ENCODE measurements around the gene ZNF609.

Gene ZNF609

GRCh38 chr15:64444836-64445235, 15.5 kb upstream of the ZNF609 start:
- no peak for TF ChIP-seq CTCF (IDR thresholded peaks at IDR 0.05; ENCODE audit: insufficient read depth, missing control alignments)
- DNase-seq (ENCODE audit: insufficient read length, low spot score) (no peak), FAIRE-seq (no peak)

- FAIRE-seq (no peak), DNase-seq (ENCODE audit: insufficient read length, low spot score) (no peak)
- no peak for TF ChIP-seq CTCF (IDR thresholded peaks at IDR 0.05; ENCODE audit: insufficient read depth, missing control alignments)
Observed at GRCh38 chr15:64447536-64448315, 12.7 kb upstream of the ZNF609 start.

DNA sequence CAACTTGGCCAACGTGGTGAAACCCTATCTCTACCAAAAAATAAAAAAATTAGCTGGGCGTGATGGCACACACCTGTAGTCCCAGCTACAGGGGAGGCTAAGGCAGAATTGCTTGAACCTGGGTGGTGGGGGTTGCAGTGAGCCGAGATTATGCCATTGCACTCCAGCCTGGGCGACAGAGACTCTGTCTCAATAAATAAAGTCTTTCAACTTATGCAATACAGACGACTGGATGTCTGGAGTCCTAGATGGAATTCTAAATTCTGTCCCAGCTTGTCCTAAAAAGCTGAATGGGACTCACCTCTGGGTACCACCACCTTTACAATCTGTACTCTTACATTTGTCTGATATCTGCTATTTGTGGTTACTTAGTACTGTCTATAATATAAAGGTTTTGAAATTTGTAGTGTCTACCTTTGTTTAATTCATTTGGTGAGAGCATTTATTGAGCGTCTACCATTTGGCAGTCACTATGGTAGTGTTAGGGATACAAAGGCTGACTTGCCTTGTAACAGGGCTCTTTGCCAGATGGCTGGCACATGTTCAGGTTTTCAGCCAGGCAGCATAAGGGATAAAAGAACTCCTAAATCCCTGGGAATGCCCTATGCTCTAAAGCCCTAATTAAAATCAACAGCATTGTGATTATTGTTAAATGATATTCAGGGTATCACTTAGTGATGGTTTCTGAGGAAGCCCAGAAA, 7.2 kb upstream of the ZNF609 start:
- peak; percentile 38 for DNase-seq (ENCODE audit: insufficient read length, low spot score)
- peak; percentile 88 for FAIRE-seq
- no peak for TF ChIP-seq CTCF (IDR thresholded peaks at IDR 0.05; ENCODE audit: insufficient read depth, missing control alignments)

DNA sequence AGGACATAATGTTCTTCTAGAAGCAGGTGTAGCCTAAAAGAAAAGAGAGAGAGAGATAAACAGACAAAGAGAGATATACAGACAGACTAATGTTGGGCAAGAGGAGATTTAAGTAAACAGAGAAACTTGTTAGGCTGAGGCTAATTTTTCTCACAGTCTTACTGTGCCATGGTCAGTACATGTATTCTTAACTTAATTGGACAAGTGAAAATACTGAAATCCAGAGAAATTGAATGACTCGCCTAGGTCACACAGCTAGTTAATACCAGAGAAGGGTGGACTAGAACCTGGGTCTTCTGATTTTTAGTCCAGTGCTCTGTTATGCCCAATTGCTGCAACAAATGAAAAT, 6.7 kb upstream of the ZNF609 start:
- no peak for FAIRE-seq
- DNase-seq (ENCODE audit: insufficient read length, low spot score), result no peak
- TF ChIP-seq CTCF (IDR thresholded peaks at IDR 0.05; ENCODE audit: insufficient read depth, missing control alignments), result no peak

- FAIRE-seq (no peak), DNase-seq (ENCODE audit: insufficient read length, low spot score) (no peak)
- TF ChIP-seq CTCF (IDR thresholded peaks at IDR 0.05; ENCODE audit: insufficient read depth, missing control alignments), result no peak
Observed at GRCh38 chr15:64454282-64454681, 6.1 kb upstream of the ZNF609 start.

DNA sequence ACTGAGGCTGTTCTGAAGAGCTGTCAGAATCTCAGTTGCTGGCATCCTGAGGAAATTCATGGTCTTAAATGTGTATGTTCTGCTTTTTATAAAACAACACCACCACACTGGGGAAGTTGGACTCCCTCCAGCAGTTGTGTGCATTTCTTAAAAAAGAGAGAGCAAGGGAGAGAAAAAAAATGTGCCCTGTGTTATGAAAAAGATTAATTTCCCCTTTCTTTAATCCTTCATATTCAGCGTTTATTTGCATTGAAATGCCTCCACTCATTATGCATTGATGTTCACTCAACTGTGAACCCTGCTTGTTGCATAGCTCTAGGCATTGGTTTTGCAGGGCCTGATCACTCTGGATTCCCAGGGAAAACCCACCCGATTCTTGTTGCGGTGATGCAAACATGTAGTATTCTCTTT, 4.4 kb upstream of the ZNF609 start:
- DNase-seq (ENCODE audit: insufficient read length, low spot score) (no peak), FAIRE-seq (no peak)
- TF ChIP-seq CTCF (IDR thresholded peaks at IDR 0.05; ENCODE audit: insufficient read depth, missing control alignments), result no peak

GRCh38 chr15:64456634-64457108, 3.7 kb upstream of the ZNF609 start:
- FAIRE-seq (no peak), DNase-seq (ENCODE audit: insufficient read length, low spot score) (no peak)
- TF ChIP-seq CTCF (IDR thresholded peaks at IDR 0.05; ENCODE audit: insufficient read depth, missing control alignments), result no peak
